Neural progenitor cell (in vitro differentiated cells): ENCODE data around the gene PMEPA1. TPM values are rescaled to one million over a fixed set of nuclear protein-coding genes. Genes with fewer than 3 reads are reported as not detected.
A peak's percentile ranks its signal among the peaks of the same experiment; 100 is the strongest.

Experiments used
- DNase-seq: peaks from one replicate; pipeline ENCODE4 v3.0.0-alpha.2; 2016; ENCODE audit warnings: low spot score
- H2AFZ ChIP-seq: fragments of 200-600 bp; sonication (generic); replicated peaks from 2 replicates; pipeline ENCODE4 v1.6.1; 2016; ENCODE audit warnings: antibody characterized with exemption
- H3F3A ChIP-seq: fragments of 200-600 bp; sonication (generic); 2 replicates; pipeline ENCODE4 v1.6.1; 2016; ENCODE audit warnings: antibody characterized with exemption, low read depth
- H3K27ac ChIP-seq: fragments of 200-600 bp; sonication (generic); 2 replicates; pipeline ENCODE4 v1.5.1; 2016; ENCODE audit warnings: mild to moderate bottlenecking
- H3K27me3 ChIP-seq: fragments of 200-600 bp; sonication (generic); 2 replicates; pipeline ENCODE4 v1.6.1; 2016; ENCODE audit warnings: mild to moderate bottlenecking, moderate library complexity
- H3K36me3 ChIP-seq: fragments of 200-600 bp; sonication (generic); 2 replicates; pipeline ENCODE4 v1.5.1; 2016
- H3K4me1 ChIP-seq: fragments of 200-600 bp; sonication (generic); 2 replicates; pipeline ENCODE4 v1.6.1; 2016; ENCODE audit warnings: mixed run types
- H3K4me2 ChIP-seq: fragments of 200-600 bp; sonication (generic); 2 replicates; pipeline ENCODE4 v1.6.1; 2016
- H3K4me3 ChIP-seq: fragments of 200-600 bp; sonication (generic); 2 replicates; pipeline ENCODE4 v1.5.1; 2016
- H3K79me2 ChIP-seq: fragments of 200-600 bp; sonication (generic); 2 replicates; pipeline ENCODE4 v1.6.1; 2016; ENCODE audit warnings: low read depth
- H3K9ac ChIP-seq: fragments of 200-600 bp; sonication (generic); 2 replicates; pipeline ENCODE4 v1.6.1; 2016
- H3K9me3 ChIP-seq: fragments of 200-600 bp; sonication (generic); 2 replicates; pipeline ENCODE4 v1.5.1; 2016; ENCODE audit warnings: low read depth
- H4K20me1 ChIP-seq: fragments of 200-600 bp; sonication (generic); 2 replicates; pipeline ENCODE4 v1.6.1; 2016; ENCODE audit warnings: low read depth
- H3K27ac Mint-ChIP-seq: 3 replicates; pipeline ENCODE4 v1.8.0; 2021; ENCODE audit warnings: mixed read lengths
- H3K27me3 Mint-ChIP-seq: 2 replicates; pipeline ENCODE4 v1.8.0; 2022; ENCODE audit warnings: low read depth, mild to moderate bottlenecking, inconsistent platforms, moderate library complexity, mixed read lengths; ENCODE audit not compliant: insufficient read depth
- H3K36me3 Mint-ChIP-seq: 3 replicates; pipeline ENCODE4 v1.8.0; 2021; ENCODE audit warnings: mixed read lengths
- H3K4me1 Mint-ChIP-seq: 3 replicates; pipeline ENCODE4 v1.8.0; 2021; ENCODE audit warnings: mixed read lengths
- H3K4me3 Mint-ChIP-seq: 3 replicates; pipeline ENCODE4 v1.8.0; 2021; ENCODE audit warnings: mild to moderate bottlenecking, moderate library complexity, mixed read lengths
- H3K9me3 Mint-ChIP-seq: 3 replicates; pipeline ENCODE4 v1.8.0; 2020; ENCODE audit warnings: mixed read lengths
- CTCF ChIP-seq: fragments of 200-600 bp; sonication (generic); IDR thresholded peaks from 2 replicates; pipeline ENCODE4 v1.5.1; 2017; ENCODE audit warnings: antibody characterized with exemption, mild to moderate bottlenecking
- EZH2 ChIP-seq: fragments of 200-600 bp; sonication (generic); IDR thresholded peaks from 2 replicates; pipeline ENCODE4 v1.6.1; 2017; ENCODE audit warnings: antibody characterized with exemption, mild to moderate bottlenecking, moderate library complexity
- EZH2phosphoT487 ChIP-seq: fragments of 200-600 bp; sonication (generic); IDR thresholded peaks from 2 replicates; pipeline ENCODE4 v1.6.1; 2017; ENCODE audit warnings: antibody characterized with exemption
- total RNA-seq: library from RNA; depleted of rRNA; stranded (reverse); fragments of >200 nt; gene quantifications from 2 replicates; pipeline ENCODE4 v1.2.3, GENCODE V29; 2015; ENCODE audit warnings: low replicate concordance

The PMEPA1 gene
- total RNA-seq, 1 donor from 2014 or later = 1.7 TPM

GRCh38 chr20:57712341-57712740 is 2.5 kb upstream of the PMEPA1 start:
- Histone ChIP-seq H4K20me1 (peaks cover 31% of the 10 kb centered on the region), H3K79me2 (no peaks in the 10 kb centered on the region), H3K27ac (no peak overlapping the region), H3F3A (peaks cover 10% of the 10 kb centered on the region), H3K9ac (no peak overlapping the region), H3K36me3 (no peaks in the 10 kb centered on the region), H3K4me3 (no peak overlapping the region), H3K4me2 (no peak overlapping the region), H2AFZ (no peak overlapping the region), H3K4me1 (peaks cover 9% of the 10 kb centered on the region), H3K27me3 (peaks cover 61% of the 10 kb centered on the region), H3K9me3 (no peaks in the 10 kb centered on the region)
- Mint-ChIP-seq H3K27me3 (peaks cover 17% of the 10 kb centered on the region), H3K9me3 (no peaks in the 10 kb centered on the region), H3K4me3 (peak overlapping the region; percentile 75), H3K4me1 (peaks cover 41% of the 10 kb centered on the region), H3K36me3 (no peaks in the 10 kb centered on the region), H3K27ac (peak overlapping the region; percentile 27)
- no peak for TF ChIP-seq EZH2phosphoT487
- no peak for TF ChIP-seq EZH2
- no peak for TF ChIP-seq CTCF
- DNase-seq = no peak

- peaks cover 18% of the 10 kb centered on the region for H3K27me3 Mint-ChIP-seq
- no peaks in the 10 kb centered on the region for H3K36me3 ChIP-seq
- H3K36me3 Mint-ChIP-seq = no peaks in the 10 kb centered on the region
- TF ChIP-seq CTCF (no peak), EZH2phosphoT487 (no peak)
- peak overlapping the region; percentile 27 for H3K27ac Mint-ChIP-seq
- peak overlapping the region; percentile 75 for H3K4me3 Mint-ChIP-seq
- H3K4me1 ChIP-seq = peaks cover 9% of the 10 kb centered on the region
- peaks cover 36% of the 10 kb centered on the region for H4K20me1 ChIP-seq
- H3K27me3 ChIP-seq = peaks cover 66% of the 10 kb centered on the region
- H3K9me3 Mint-ChIP-seq = no peaks in the 10 kb centered on the region
- no peaks in the 10 kb centered on the region for H3K79me2 ChIP-seq
- peaks cover 46% of the 10 kb centered on the region for H3K4me1 Mint-ChIP-seq
- peaks cover 10% of the 10 kb centered on the region for H3F3A ChIP-seq
- no peaks in the 10 kb centered on the region for H3K9me3 ChIP-seq
- no peak overlapping the region for H3K4me3 ChIP-seq
- H3K9ac ChIP-seq = no peak overlapping the region
- no peak for DNase-seq
- no peak overlapping the region for H3K4me2 ChIP-seq
- no peak overlapping the region for H3K27ac ChIP-seq
- no peak overlapping the region for H2AFZ ChIP-seq
These were observed 2.0 kb upstream of the PMEPA1 start for GRCh38 chr20:57711826-57712225.

- Histone ChIP-seq H3F3A (peaks cover 10% of the 10 kb centered on the region), H3K36me3 (no peaks in the 10 kb centered on the region), H3K79me2 (no peaks in the 10 kb centered on the region), H4K20me1 (peaks cover 41% of the 10 kb centered on the region), H3K9ac (no peak overlapping the region), H3K27me3 (peaks cover 72% of the 10 kb centered on the region), H2AFZ (no peak overlapping the region), H3K4me1 (peaks cover 9% of the 10 kb centered on the region), H3K4me3 (no peak overlapping the region), H3K27ac (no peak overlapping the region), H3K4me2 (no peak overlapping the region), H3K9me3 (no peaks in the 10 kb centered on the region)
- no peak for TF ChIP-seq EZH2
- TF ChIP-seq CTCF = no peak
- no peak for TF ChIP-seq EZH2phosphoT487
- H3K4me3 Mint-ChIP-seq = peak overlapping the region; percentile 91
- H3K27me3 Mint-ChIP-seq = peaks cover 18% of the 10 kb centered on the region
- no peak for DNase-seq
- H3K27ac Mint-ChIP-seq = no peak overlapping the region
- peaks cover 51% of the 10 kb centered on the region for H3K4me1 Mint-ChIP-seq
- H3K36me3 Mint-ChIP-seq = no peaks in the 10 kb centered on the region
- H3K9me3 Mint-ChIP-seq = no peaks in the 10 kb centered on the region
These were observed 1.5 kb upstream of the PMEPA1 start for GRCh38 chr20:57711311-57711712.
